ENCODE measurements around the gene MPPED2.

MPPED2 gene

DNA sequence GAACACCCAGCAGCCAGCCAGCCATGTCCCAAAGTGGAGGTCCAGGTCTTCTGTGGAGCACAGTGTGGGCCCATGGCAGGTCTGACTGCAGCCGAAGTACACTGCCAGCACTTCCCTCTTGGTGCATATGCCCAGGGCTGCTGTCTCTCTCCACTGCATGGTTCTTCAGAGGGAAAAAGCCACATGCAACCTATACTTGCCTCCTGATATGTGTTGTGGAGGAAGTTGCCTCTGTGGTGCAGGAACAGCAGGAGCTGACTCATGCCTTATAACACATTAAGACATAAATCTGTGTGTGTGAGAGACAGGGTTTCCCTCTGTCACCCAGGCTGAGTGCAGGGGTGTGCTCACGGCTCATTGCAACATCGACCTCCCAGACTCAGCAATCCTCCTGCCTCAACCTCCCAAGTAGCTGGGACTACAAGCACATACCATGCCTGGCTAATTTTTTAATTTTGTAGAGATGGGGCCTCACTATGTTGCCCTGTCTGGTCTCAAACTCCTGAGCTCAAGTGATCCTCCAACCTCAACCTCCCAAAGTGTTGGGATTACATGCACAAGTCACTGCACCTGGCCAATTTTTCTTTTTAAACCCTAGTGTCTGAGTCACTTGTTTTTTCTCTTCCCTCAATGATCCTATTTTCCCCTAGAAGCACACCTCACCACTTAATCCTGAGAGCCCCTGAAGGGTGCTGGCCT, 98.8 kb downstream of the MPPED2 start:
- DNase-seq (ENCODE audit: low spot score): no peak

DNA sequence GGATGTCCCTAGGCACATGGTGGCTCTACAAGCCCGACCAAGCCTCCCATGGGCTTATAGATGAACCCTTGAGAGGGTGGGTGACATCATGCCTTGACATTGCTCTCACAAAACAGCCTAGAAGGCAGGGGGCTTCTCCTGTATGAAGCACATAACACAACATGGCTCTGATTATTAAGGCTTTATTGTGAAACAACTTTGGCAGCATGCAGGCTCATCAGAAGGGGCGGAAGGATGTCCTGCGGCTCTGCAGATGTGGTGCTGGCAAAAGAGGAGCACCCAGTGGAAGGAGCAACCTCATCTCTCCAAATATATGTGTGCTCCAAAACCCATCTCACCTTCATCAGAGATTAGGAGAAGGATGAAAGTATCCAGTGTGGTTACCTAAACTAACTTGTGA, 100.4 kb downstream of the MPPED2 start:
- DNase-seq (ENCODE audit: low spot score): no peak

DNA sequence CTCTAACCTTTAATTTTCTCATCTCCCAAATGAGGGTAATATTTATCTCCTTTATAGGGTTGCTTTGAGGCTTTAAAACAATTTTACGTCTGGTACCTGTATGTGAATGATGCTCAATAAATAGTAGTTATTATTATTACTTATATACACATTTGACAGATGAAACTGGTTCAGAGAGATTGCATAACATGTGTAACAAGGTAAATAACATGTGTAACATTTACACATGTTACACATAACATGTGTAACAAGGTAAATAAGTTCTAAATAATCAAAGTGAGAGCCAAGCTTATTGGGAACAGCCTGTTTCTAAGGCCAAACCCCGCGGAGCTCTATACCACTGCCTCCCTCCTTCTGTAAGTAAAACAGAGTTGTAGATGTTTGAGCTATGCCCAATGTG, 100.9 kb downstream of the MPPED2 start:
- no peak for DNase-seq (ENCODE audit: low spot score)

DNA sequence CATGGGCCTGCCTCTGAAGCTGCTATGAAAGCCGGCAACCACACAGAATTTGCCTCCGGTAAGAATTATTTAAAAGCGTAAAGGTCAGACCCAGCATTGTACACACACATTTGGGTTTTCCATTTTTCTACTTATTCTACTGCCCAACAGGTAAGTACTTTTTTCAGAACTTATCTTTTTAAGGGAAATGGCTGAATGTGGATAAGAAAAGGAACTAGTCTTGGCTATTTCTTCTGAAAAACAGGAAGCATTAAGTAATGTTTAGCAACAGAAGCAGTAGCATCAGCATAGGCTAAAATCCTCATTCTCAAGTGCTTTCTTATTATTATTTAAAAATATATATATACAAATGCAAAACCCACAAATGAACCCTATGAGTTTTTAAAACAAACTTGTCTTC, 103.1 kb downstream of the MPPED2 start:
- no peak for DNase-seq (ENCODE audit: low spot score)

DNA sequence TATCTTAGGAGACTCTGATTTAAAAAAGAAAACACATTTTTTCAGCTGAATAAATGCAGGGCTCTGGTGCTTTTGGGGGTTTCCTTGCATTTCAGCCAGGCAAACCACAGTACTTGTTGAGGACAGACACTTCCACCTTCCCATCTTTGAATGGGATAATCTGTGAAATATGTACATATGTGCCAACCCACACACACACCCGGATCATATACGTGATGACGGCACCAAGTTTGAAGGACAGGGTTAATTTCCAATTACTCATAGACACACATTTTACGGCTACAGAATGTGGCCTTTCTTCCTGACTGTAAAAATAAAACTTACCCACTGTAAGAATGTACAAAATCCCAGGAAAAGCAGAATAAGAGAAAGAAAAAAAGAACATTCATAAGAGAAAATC, 104.4 kb downstream of the MPPED2 start:
- no peak for DNase-seq (ENCODE audit: low spot score)

DNA sequence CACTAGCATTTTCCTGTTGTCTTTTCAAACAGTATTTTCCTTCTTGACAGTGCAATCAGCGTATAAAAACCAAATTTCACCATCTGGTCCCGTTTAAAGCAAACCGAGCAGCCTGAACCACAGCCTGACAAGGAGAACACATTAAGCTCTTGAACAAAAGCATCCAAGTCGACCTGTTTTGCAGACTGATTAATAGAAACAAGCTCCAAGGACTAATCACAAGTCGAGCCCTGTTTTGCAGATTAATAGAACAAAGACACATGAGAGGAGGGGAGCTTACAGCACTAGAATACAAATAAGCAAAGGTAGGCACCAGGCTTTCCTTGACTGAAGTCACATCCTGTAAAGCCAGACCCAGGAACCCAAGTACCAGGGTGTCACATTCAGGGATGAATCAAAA, 104.8 kb downstream of the MPPED2 start:
- no peak for DNase-seq (ENCODE audit: low spot score)

DNA sequence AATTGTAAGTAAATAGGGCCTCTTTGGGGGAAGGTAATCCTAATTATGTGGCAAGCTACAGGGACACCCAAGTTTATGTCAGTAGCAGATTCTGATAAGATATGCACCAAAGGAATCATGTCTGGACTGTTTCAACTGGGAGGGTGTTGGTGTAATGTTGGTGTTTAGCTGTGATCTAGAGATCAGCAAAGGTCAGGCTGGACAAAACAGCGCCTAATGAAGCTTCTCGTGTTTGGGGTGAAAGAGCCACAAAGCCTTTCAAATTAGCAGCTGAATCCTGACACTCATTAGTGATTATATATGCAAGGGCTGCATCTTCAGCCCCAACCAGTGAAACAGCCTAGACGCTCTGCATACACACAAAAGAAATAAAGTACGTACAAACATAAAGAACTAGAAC, 106.3 kb downstream of the MPPED2 start:
- no peak for DNase-seq (ENCODE audit: low spot score)

DNA sequence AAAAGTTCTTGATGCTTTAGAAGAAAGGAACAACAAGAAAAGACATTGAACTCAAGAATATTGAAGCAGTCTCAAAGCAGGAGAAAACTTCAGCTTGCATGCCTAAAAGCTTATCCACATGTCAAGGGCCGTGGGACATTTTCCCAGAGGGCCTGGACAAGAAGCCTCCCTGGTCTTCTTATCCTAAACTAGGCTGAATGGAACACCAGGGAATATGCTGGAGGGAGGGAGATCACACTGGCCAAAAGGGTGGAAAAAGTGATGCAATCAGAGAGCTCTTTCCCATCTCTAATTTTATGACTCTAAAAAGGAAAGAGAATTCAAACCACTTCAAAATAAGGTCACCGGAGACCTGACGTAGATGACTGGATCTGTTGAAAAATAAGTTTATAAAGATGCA, 107.2 kb downstream of the MPPED2 start:
- no peak for DNase-seq (ENCODE audit: low spot score)

DNA sequence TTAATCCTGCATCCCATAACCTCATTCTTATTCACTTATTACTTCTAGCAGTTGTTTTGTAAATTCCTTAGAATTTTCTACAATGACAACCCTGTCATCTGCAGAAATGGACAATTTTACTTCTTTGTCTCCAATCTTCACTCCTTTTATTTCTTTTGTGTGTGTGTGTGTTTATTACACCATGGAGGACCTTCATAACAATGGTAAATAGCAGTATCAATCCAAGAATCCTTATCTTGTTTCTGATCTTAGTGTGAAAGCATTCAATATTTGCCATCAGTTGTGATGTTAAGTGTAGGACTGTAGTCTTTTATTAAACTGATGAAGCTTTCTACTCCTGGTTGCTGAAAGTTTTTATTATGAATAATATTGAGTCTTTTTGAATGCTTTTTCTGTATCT, 109.1 kb downstream of the MPPED2 start:
- no peak for DNase-seq (ENCODE audit: low spot score)

DNA sequence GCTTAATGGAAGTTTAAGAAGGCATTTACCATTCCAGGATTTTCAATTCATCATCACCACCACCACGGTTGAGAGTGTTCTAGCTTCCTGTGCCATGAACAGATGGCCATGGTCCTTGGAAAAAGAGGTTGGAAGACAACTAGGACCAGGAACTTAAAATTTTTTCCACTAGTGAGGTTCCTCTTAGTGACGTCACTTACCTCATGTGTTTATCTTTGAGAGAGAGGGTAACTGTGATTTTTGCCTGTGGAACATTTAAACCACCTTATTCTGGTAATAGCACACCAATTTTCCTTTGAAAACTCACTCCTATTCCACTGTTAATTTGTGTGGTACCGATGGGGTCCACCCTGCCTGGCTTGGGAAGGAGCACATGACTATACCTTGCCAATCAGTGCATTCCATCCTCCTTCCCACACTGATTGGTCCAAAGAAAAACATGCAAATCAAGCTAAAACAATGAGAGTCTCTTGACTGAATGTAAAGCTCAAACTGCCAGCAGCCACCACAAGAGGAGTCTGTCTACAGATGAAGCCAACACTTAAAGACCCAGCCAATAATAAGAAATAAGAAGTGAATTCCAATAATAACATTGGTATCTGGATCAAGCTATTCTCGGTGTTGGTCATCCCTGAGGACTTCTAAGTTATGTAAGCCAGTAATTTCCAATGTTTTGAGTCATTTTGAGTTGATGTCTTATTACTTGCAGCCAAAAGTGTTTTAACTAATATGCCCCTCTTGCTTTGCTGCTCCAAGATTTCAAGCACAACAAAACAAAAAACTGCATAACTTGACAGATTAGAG, 111.8 kb downstream of the MPPED2 start:
- DNase-seq (ENCODE audit: low spot score): no peak

DNA sequence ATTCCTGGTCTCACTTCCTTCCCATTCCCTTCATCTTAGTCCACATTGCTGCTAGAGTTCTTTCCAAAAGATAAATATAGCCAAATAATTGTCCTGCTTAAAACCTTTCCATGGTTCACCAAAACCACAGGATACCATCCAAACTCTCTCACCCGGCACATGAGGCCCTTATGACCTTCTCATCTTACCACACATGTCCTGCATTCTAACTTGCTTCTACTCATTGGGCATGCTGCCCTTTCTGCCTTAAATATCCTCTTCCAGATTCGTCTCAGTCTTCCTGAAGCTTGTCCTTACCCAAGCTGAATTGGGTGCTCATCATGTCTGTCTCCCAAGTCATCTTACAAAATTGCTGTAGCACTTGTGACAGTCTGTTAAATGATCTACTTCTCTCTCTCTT, 114.9 kb downstream of the MPPED2 start:
- no peak for DNase-seq (ENCODE audit: low spot score)

DNA sequence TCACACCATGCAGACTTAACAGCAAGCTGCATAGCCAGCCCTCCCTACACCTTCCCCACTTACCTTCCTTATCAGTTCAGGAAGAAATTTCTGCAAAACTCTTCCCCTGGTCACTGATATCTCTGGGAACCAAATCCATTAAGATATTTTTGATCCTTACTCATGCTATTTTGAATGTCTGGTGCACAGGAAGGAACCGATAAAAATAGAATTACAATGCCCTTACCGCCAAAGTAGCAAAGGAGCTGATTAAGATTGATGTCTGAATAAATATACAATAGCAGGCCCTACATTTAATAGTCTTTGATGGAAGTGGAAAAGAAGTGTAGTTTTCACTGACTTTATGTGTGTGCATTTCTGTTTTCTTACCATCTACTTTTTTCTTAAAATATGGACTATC, 117.3 kb downstream of the MPPED2 start:
- DNase-seq (ENCODE audit: low spot score): no peak

DNA sequence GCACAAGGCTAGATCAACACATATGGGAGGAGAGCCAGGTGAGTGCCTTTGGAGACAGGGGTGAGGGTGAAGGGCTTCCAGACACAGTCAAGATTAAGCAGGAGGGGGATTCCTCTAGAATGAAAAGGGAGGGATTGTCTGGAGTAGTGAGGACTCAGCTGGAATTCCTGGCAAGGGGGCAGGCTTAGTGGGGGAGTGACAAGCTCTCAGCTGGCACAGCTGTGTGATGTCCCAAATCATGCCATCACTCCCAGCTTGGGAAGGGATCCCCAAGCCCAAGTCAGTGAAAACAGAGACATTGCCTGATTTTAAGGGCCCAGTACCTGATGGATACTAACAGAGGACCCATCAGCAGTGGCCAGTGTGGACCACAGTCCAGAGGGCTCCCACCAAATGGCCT, 119.0 kb downstream of the MPPED2 start:
- DNase-seq (ENCODE audit: low spot score): no peak

DNA sequence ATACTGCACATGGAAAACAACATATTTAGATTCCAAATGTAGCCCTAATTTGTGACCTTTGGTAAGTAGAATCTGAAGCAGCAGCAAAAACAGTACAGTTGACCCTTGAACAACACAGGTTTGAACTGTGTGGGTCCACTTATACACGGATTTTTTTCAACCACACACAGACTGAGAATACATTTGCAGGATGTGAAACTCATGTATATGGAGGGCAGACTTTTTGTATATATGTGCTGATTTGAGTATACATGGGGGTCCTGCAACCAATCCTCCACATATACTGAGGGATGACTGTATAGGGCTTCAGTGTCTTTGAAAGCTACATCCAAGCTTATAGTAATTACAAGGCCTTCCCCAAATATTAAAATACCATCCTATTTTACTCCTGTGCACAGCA, 120.5 kb downstream of the MPPED2 start:
- no peak for DNase-seq (ENCODE audit: low spot score)

DNA sequence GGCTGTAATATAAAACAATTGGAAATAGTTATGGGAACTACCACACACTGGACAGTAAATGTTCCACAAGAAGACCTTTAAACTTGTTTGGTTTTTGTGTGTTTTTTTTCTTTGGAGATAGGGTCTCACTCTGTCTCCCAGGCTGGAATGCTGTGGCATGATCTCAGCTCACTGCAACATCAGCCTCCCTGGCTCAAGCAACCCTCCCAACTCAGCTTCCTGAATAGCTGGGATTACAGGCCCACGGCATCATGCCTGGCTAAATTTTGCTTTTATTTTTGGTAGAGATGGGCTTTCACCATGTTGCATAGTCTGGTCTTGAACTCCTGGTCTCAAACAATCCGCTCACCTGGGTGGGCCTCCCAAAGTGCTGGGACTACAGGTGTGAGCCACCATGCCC, 121.0 kb downstream of the MPPED2 start:
- no peak for DNase-seq (ENCODE audit: low spot score)

DNA sequence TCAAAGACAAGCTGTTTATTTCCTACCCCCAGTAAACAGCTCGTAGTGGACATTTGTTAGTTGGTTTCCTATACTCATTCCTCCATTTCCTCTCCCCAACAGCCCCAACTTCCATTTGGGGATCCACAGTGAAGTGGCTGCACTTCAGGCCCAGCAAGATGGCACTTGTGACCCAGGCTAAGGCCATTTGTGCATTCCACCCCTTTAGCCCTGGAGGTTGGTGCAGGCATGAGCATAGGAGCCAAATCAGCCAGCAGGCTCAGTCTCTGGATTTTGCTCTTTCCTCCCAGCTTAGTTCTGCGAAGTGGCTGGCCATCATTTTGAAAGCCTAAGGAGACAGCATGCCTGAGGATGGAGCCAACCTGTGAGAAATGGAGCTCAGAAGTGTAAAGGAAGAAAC, 122.9 kb downstream of the MPPED2 start:
- no peak for DNase-seq (ENCODE audit: low spot score)

DNA sequence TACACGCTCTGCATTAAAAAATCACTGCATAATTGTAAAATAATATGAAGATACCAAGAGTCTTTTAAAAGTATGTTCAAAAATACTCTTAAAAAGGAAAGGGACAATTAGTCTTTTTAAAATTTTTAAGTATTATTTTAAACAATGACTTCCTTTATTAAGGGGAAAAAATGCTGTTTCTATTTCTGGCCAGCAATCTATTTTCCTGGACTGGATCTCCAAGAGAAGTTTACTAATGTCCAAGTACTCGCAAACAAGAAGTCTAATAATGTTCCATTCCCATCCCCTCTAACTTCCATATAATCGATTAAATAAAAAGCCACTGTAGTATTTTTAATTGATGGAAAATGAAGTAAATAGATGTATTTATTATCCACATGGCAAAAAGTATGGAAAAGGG, 123.7 kb downstream of the MPPED2 start:
- DNase-seq (ENCODE audit: low spot score): no peak

DNA sequence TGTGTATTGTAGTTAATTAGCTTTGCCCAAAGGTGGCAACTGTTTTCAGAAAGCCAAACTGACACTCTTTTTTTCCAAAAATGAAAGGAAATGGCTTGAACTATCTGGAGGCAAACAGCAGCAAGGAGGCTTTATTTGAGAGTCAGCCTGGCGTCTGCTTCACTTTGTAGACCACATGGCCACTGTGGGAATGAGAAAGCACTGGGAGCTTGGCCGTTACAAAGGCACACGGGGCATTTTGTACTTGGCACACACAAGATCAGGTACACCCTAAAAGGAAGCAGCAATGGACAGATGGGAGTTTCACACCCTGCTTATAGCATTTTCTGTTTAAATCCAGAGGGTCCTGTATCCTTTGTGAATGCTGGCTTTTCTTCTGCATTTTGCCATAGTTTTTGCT, 126.3 kb downstream of the MPPED2 start:
- DNase-seq (ENCODE audit: low spot score): no peak

DNA sequence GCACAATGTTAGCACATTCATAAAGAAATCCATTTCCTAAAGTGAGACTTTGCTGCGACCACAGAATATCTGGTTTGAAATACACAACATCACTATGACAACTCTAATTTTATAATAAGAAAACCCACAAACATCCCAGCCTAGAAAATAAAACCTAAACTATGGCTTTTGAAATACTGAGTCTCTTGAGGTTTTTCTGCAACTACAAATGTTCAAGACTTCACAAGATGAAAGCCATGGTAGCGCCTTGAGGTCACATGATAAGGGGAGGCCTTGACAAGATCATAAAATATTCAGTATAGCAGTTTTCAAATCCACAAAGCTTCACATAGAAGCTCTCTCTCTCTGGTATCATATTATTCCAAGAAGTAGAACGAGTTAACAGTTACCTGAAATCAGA, 126.8 kb downstream of the MPPED2 start:
- DNase-seq (ENCODE audit: low spot score): no peak

DNA sequence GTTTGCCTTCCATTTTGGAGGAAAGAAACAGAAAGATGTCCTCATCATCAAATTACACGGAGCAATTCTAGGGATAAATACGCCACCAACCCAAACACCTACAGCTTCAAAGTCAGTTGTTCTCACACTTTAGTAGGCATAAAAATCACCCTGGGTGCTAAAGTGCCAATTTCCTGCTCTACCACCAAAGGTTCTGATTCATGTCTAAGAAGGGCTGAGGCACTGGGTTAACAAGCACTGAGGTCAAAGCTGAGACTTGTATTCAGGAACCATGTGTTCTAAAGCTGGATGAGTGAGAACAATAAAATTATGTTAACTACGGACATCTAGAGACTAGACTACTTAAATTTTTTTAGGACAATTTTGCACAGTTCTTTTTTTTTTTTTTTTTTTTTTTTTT, 127.6 kb downstream of the MPPED2 start:
- DNase-seq (ENCODE audit: low spot score): no peak

DNA sequence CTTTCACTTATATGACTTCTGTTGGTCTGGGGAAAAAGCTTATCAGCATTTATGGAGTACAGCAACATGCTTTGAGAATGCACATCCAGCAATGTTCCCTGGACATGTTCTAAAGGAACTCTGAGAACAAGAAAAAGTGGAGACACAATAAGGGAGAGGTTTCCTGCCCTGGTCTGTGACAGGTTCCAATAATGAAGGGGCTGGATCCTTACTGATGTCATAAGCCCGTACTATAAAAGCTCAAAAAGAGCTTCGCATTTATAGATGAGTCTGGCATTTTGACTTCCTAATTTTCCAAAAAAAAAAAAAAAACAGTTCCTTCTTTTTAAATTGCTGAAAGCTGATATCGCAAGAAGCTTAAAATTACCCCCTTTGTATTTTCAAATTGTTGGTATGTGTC, 129.1 kb downstream of the MPPED2 start:
- no peak for DNase-seq (ENCODE audit: low spot score)

DNA sequence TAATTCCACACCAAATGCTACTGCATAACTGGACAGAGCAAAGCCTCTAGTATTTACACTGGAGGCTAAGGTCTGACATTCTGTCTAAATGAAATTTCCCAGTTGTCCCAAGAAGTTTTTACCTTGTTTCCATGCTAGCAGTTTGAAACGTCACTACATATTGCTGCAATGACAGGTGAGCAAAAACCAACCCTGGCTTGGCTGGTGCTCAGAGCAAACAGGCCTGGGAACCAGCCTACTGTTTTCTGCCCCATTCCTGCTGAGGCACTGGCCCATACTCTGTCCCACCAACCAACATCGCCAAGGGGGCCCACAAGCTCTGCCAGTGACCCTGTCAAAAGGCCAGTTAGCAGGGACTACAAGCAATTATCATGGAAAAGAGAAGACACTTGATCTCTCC, 131.1 kb downstream of the MPPED2 start:
- no peak for DNase-seq (ENCODE audit: low spot score)

DNA sequence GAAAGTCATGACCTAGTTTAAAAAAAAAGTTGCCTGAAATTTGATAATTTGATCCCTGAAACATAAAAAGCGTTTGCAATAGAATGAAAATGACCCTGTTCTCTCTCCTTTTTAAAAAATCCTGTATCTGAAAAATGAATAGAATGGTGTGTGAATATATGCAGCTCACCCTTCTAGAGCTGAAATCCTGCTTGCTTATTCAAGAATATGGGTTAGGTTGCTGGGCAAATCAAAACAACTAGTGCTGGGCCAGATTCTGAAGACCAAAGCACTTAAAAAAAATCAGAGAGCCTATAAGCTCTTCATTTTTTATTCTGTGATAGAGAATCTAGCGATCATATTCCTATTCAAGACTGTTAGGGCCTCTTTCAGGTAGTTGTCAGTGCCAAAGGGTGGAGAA, 131.6 kb downstream of the MPPED2 start:
- no peak for DNase-seq (ENCODE audit: low spot score)

DNA sequence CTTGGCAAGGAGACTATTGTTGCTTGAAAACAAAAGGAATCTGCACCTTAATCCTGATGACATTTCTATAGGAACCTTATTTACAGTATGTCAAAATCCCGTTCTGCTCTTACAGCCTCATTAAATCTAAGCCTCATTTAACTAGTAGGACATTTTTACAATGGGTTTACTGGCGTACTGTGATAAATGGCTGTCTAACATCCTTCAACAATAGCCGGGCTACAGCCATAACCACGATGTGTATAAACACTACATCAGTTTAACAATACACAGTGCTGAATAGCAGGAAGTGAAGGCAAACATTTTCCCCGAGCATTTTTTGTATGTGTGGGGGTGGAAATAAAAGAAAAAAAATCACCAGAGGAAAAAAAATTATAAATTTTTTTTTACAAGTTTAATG, 132.0 kb downstream of the MPPED2 start:
- no peak for DNase-seq (ENCODE audit: low spot score)

Measured in germinal center (tissue), 1 donor.